C4-2B (cell line): Measurements from ENCODE around the gene PCED1B.

ENCODE experiments used
- H3K27ac ChIP-seq: fragments of 450-650 bp; 2 replicates; pipeline ENCODE4 v1.5.1; 2017
- ZFX ChIP-seq: fragments of 450-650 bp; IDR thresholded peaks from 2 replicates; pipeline ENCODE4 v1.6.1; 2017
- TF ChIP-seq, protein P1 (sequence below): fragments of 450-650 bp; conservative IDR thresholded peaks from 2 replicates; pipeline ENCODE4 v1.5.1; 2017; ENCODE audit warnings: mild to moderate bottlenecking

Gene PCED1B

DNA sequence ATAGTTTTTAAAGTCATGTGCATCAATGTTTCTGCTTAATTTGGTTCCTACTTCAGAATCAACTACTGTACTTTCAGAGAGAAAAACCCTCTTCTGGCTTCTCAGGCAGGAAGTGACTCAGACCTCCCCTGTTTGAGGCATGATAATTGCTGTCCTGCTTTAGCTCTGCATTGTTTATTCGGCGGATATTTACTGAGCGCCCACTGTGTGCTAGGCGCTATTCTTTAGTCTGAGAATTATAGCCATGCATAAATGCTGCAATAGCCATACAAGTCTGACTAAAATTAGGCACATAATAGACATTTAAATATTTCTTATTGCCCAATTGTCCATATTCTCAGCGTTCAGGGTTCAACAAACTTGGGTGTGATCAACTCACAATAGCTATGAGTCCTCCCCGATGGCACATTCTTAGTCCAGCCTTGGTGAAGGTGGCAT, 6.4 kb downstream of the PCED1B start:
- TF ChIP-seq, protein P1, sequence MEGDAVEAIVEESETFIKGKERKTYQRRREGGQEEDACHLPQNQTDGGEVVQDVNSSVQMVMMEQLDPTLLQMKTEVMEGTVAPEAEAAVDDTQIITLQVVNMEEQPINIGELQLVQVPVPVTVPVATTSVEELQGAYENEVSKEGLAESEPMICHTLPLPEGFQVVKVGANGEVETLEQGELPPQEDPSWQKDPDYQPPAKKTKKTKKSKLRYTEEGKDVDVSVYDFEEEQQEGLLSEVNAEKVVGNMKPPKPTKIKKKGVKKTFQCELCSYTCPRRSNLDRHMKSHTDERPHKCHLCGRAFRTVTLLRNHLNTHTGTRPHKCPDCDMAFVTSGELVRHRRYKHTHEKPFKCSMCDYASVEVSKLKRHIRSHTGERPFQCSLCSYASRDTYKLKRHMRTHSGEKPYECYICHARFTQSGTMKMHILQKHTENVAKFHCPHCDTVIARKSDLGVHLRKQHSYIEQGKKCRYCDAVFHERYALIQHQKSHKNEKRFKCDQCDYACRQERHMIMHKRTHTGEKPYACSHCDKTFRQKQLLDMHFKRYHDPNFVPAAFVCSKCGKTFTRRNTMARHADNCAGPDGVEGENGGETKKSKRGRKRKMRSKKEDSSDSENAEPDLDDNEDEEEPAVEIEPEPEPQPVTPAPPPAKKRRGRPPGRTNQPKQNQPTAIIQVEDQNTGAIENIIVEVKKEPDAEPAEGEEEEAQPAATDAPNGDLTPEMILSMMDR: no peak
- no peak for TF ChIP-seq ZFX
- no peak overlapping the region for H3K27ac ChIP-seq

DNA sequence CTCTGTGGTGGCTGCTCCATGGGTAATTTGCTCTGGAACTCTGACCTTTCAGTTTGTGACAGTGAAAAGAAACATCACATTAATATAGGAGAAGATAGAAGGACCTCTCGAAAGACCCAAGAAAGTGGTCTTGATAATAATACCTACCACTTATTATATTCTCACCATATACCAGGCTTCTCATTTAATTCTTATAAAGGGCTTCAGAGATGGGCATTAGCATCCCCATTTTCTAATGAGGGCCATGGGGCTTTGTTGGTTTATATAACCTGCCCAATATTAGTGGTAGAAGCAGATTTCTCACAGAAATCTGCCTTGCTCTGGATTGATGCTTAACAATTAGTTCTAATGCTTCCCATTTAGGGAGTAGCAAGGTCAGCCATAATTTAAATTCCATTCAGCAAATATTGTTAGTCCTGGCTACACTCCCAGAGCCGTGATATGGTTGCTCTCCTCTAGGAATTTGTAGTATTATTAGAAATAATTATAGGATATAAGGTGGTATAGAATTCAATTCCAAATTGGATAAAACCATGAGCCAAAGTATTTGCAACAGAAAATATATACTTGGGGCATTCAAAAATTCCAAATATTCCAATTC, 7.8 kb downstream of the PCED1B start:
- TF ChIP-seq, protein P1: no peak
- TF ChIP-seq ZFX: no peak
- H3K27ac ChIP-seq: no peak overlapping the region

DNA sequence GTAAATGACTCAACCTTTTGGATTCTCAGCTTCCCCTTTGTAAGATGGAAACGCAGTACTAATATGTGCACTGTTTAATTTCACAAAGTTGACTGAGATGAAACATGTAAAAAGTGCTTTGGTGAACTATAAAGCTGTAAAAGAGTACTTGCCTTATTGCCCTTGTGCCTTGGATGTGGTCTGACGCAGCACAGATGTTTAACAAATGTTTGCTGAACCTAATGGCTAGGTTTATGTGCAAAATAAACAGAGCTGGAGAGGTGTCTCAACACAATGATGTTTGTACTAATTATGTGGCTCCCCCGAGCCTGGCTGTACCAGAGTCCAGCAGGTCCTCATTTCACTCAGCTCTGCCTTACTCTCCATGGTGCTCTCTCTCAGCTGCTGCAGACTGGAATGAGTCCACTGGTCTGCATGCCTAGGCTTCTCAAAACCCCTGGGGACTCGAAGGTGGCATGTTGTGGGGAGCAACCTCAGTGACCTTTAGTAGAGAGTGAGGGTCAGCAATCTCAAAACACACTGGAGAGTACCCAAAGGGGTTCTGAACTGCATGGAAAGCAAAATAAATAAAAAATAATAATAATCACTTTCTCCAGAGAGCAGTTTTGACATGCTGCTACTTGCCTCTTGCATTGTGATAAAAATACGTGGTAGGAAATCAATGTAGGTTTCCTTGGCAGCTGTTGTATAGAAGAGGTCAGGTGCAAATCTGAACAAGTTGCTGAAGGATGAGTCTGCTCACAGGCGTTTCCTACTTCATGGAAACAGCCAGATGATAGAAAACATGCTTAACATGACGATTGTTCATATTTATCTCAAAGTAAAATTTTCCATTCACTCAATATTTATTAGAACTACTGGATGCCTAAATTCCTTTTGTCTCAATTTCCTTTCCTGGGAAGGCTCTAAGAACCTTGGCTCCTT, 8.9 kb downstream of the PCED1B start:
- H3K27ac ChIP-seq: no peak overlapping the region
- TF ChIP-seq, protein P1: no peak
- no peak for TF ChIP-seq ZFX

DNA sequence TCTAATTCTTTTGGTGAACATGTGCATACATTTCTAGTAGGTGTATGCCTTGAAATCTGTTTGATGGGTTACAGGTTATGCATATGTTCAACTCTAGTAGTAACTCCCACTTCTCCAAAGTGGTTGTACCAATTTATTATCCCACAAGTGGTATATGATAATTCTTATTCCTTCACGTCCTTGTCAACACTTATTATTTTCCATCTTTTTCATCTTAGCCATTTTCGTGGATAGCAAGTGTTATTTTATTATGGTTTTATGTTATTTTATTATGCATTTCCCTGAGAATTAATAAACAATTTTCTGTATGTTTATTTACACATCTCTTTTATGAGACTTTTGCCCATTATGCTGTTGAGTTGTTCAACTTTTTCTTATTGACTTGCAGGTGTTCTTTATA, 11.6 kb downstream of the PCED1B start:
- no peak for TF ChIP-seq ZFX
- TF ChIP-seq, protein P1: no peak
- no peak overlapping the region for H3K27ac ChIP-seq

DNA sequence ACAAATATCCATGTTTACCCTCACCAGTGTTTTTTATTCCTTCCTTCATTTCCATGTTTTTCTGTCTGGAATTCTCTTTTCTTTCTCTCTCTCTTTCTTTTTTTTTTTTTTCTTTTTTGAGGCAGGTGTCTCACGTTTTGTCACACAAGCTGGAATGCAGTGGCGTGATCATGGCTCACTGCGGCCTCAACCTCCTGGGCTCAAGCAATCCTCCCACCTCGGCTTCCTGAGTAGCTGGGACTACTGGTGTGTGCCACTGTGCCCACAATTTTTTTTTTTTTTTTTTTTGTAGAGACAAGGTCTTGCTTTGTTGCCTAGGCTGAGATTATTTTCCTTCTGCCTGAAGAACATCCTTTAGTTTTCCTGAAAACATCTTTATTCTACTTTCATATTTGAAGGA, 15.4 kb downstream of the PCED1B start:
- H3K27ac ChIP-seq: no peak overlapping the region
- no peak for TF ChIP-seq ZFX
- TF ChIP-seq, protein P1: no peak

DNA sequence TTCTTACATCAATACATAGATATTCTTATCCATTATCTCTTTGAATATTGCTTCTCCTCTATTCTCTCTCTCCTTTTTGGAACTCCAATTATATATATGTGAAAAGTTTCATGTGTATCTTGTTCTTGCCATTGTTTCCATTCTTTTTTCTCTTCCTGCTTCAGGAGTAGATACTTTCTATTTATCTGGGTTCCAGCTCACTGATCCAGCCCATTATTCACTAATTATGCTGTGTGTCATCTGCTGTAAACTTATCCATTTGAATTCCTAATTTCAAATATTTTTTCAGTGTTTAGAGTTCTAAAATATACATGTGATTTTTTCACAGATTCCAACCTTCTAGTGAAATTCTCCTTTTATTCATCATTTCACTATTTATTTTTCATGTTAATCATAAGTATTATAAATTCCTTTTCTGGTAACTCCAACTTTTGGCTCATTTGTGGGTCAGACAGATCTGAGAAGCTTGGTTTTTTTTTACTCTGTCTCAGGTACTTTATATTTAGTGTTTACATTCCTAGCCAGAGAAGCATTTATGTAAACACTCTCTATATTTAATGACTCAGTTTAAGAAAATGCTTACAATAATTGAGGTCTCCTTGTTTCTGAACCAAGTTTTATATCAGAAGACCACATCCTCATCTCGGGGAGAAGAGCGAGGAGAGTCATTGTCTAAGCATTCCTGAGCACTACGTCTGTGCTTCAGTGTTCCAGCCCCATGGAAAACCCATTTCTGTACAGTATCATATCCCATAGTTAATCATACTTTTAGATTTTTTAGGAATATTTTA, 16.2 kb downstream of the PCED1B start:
- H3K27ac ChIP-seq: no peak overlapping the region
- no peak for TF ChIP-seq ZFX
- TF ChIP-seq, protein P1: no peak
